Stomach (tissue), 9 donors: ENCODE measurements around the gene CLDN18. TPM values are rescaled to one million over a fixed set of nuclear protein-coding genes. Genes with fewer than 3 reads are reported as not detected.

Experiments used
- DNase-seq, 2 donors: peaks; one replicate each; pipeline versions ENCODE4 v3.0.0 to v3.0.0-alpha.2; 2013 to 2019
- H3K27ac ChIP-seq, 5 donors: fragments of 200-600 bp in 4 of 5; sonication (generic) in 4 of 5; one replicate each; pipeline ENCODE4 v1.5.1; 2013 to 2019; ENCODE audit warnings: mild to moderate bottlenecking in 1 of 5, moderate library complexity in 1 of 5
- H3K27me3 ChIP-seq, 3 donors: fragments of 200-600 bp; sonication (generic); one replicate each; pipeline ENCODE4 v1.5.1; 2017 to 2019; ENCODE audit warnings: mixed run types in 1 of 3
- H3K36me3 ChIP-seq, 4 donors: fragments of 200-600 bp; sonication (generic); 1 replicate in 3 of 4; 2 replicates in 1 of 4; pipeline ENCODE4 v1.5.1; 2016 to 2019
- H3K4me1 ChIP-seq, 4 donors: fragments of 200-600 bp; sonication (generic); one replicate each; pipeline ENCODE4 v1.5.1; 2016 to 2019
- H3K4me3 ChIP-seq, 4 donors: fragments of 200-600 bp; sonication (generic) in 3 of 4; one replicate each; pipeline ENCODE4 v1.5.1; 2016 to 2019; ENCODE audit warnings: mild to moderate bottlenecking in 1 of 4
- H3K9me3 ChIP-seq, 4 donors: fragments of 200-600 bp; sonication (generic); one replicate each; pipeline ENCODE4 v1.5.1; 2016 to 2019
- CTCF ChIP-seq, 7 experiments: fragments of 450-650 bp in 4 of 7; fragments of 200-600 bp in 3 of 7; sonication (generic) in 3 of 7; IDR thresholded peaks; one replicate each; pipeline ENCODE4 v1.5.1; 2016 to 2019; ENCODE audit warnings: antibody characterized with exemption in 7 of 7, control low read depth in 2 of 7, mild to moderate bottlenecking in 1 of 7
- EP300 ChIP-seq: sonication (generic); formaldehyde crosslinking; IDR thresholded peaks from one replicate; pipeline ENCODE4 v1.6.1; 2017; ENCODE audit warnings: antibody characterized with exemption
- POLR2A ChIP-seq, 4 donors: fragments of 450-650 bp; IDR thresholded peaks; one replicate each; pipeline ENCODE4 v1.6.1; 2016; ENCODE audit warnings: antibody characterized with exemption in 4 of 4, control low read depth in 2 of 4, mild to moderate bottlenecking in 1 of 4, moderate library complexity in 1 of 4
- POLR2AphosphoS5 ChIP-seq, 3 donors: sonication (generic); formaldehyde crosslinking; IDR thresholded peaks; one replicate each; pipeline ENCODE4 v1.6.1; 2016; ENCODE audit warnings: antibody characterized with exemption in 3 of 3
- WGBS, 5 donors: extraction: QIAGEN DNeasy Blood & Tissue Kit in 3 of 5; methylation state at CpG; one replicate each; pipeline versions ENCODE4 v1.1.5 to v1.1.7; 2013 to 2018; 5-methylcytosine and 5-hydroxymethylcytosine counted together
- intact Hi-C: fragments of 100-400 bp; cut with DNase I; formaldehyde crosslinking; loops from one replicate; pipeline ENCODE4 v1.15.1; 2023; ENCODE audit warnings: low total_unique reads
- polyA plus RNA-seq, 3 donors: library from polyadenylated mRNA; stranded (reverse); fragments of 200-250 nt; gene quantifications; one replicate each; pipeline ENCODE4 v1.2.3, GENCODE V29; 2013
- total RNA-seq, 5 donors: library from RNA; depleted of rRNA; stranded (reverse); fragments of >200 nt; gene quantifications; one replicate each; pipeline versions ENCODE4 v1.1.0 to v1.2.3, GENCODE V29; 2014 to 2016
- donor health status: healthy with polysubstance abuse.
- donor health status: Bipolar disorder and iron deficiency.
- donor health status: healthy.

The CLDN18 gene
- total and polyA plus RNA-seq, 8 donors: 1.4 to 1,096 (median 186) TPM

- H3K27ac ChIP-seq: no peak overlapping the region
- WGBS, 5 donors: 72 to 90% (median 80%) methylated on average over 2 of the region's 2 CpGs
- intact Hi-C loops: loop anchor here (5.0 kb wide), 1 partner anchor 51 kb away; the partner anchor contains the start of gene DZIP1L
- TF ChIP-seq POLR2A (IDR thresholded peaks at IDR 0.05) (no peak), POLR2AphosphoS5 (IDR thresholded peaks at IDR 0.05) (no peak), EP300 (no peak), CTCF (IDR thresholded peaks at IDR 0.05) (no peak)
- DNase-seq: no peak
- peaks cover 0 to 3% (median 0%) of the 10 kb centered on the region in 4 donors for H3K4me1 ChIP-seq
- H3K27me3 ChIP-seq: no peaks in the 10 kb centered on the region
- H3K9me3 ChIP-seq: no peaks in the 10 kb centered on the region
- H3K4me3 ChIP-seq: no peak overlapping the region
- H3K36me3 ChIP-seq: peaks cover 16 to 75% (median 70%) of the 10 kb centered on the region in 4 donors
These were observed 56.0 kb downstream of the CLDN18 start for GRCh38 chr3:138065949-138066348.

- no peak overlapping the region for H3K27ac ChIP-seq
- no peak overlapping the region for H3K4me3 ChIP-seq
- WGBS, 5 donors: 77 to 90% (median 80%) methylated on average over 8 of the region's 8 CpGs
- peaks cover 0 to 3% (median 0%) of the 10 kb centered on the region in 4 donors for H3K4me1 ChIP-seq
- intact Hi-C loops: loop anchor here (5.0 kb wide), 1 partner anchor 51 kb away; the partner anchor contains the start of gene DZIP1L
- H3K36me3 ChIP-seq: peaks cover 16 to 77% (median 74%) of the 10 kb centered on the region in 4 donors
- DNase-seq: no peak
- TF ChIP-seq POLR2A (IDR thresholded peaks at IDR 0.05) (no peak), POLR2AphosphoS5 (IDR thresholded peaks at IDR 0.05) (no peak), CTCF (IDR thresholded peaks at IDR 0.05) (no peak)
- no peaks in the 10 kb centered on the region for H3K9me3 ChIP-seq
- H3K27me3 ChIP-seq: no peaks in the 10 kb centered on the region
These were observed 56.4 kb downstream of the CLDN18 start for GRCh38 chr3:138066383-138066782.

- peaks cover 16 to 80% (median 75%) of the 10 kb centered on the region in 4 donors for H3K36me3 ChIP-seq
- WGBS, 5 donors: 34 to 69% (median 65%) methylated on average over 3 of the region's 3 CpGs
- DNase-seq: no peak
- no peaks in the 10 kb centered on the region for H3K27me3 ChIP-seq
- H3K27ac ChIP-seq: no peak overlapping the region
- no peaks in the 10 kb centered on the region for H3K9me3 ChIP-seq
- no peak overlapping the region for H3K4me3 ChIP-seq
- H3K4me1 ChIP-seq: peaks cover 0 to 3% (median 0%) of the 10 kb centered on the region in 4 donors
- intact Hi-C loops: loop anchor here (5.0 kb wide), 1 partner anchor 50 kb away; the partner anchor contains the start of gene DZIP1L
- no peak for TF ChIP-seq POLR2AphosphoS5 (IDR thresholded peaks at IDR 0.05)
- TF ChIP-seq CTCF (IDR thresholded peaks at IDR 0.05): no peak
- no peak for TF ChIP-seq EP300
- TF ChIP-seq POLR2A (IDR thresholded peaks at IDR 0.05): no peak
These were observed 57.0 kb downstream of the CLDN18 start for GRCh38 chr3:138066972-138067371.

GRCh38 chr3:138068046-138068445 lies 58.1 kb downstream of the CLDN18 start:
- WGBS, 5 donors: 72 to 95% (median 83%) methylated on average over 2 to 8 of the region's 8 CpGs
- H3K27ac ChIP-seq: no peak overlapping the region
- H3K4me3 ChIP-seq: no peak overlapping the region
- H3K27me3 ChIP-seq: no peaks in the 10 kb centered on the region
- H3K36me3 ChIP-seq: peaks cover 16 to 84% (median 69%) of the 10 kb centered on the region in 4 donors
- H3K9me3 ChIP-seq: no peaks in the 10 kb centered on the region
- peaks cover 0 to 3% (median 0%) of the 10 kb centered on the region in 4 donors for H3K4me1 ChIP-seq
- intact Hi-C loops: loop anchor here (5.0 kb wide), 1 partner anchor 49 kb away; the partner anchor contains the start of gene DZIP1L
- TF ChIP-seq EP300 (no peak), CTCF (IDR thresholded peaks at IDR 0.05) (no peak), POLR2A (IDR thresholded peaks at IDR 0.05) (no peak), POLR2AphosphoS5 (IDR thresholded peaks at IDR 0.05) (no peak)
- DNase-seq: no peak
